Measurements from ENCODE around the gene SLC24A2.

The SLC24A2 gene

GRCh38 chr9:19759066-19759465 lies 29.8 kb downstream of the SLC24A2 start:
- DNase-seq (ENCODE audit: extremely low read depth in 1 of 2, low read depth in 1 of 2): no peak

GRCh38 chr9:19757745-19758144 lies 31.1 kb downstream of the SLC24A2 start:
- DNase-seq (ENCODE audit: extremely low read depth in 1 of 2, low read depth in 1 of 2): no peak

GRCh38 chr9:19754921-19755320 lies 33.9 kb downstream of the SLC24A2 start:
- no peak for DNase-seq (ENCODE audit: extremely low read depth in 1 of 2, low read depth in 1 of 2)

GRCh38 chr9:19748278-19749126 lies 40.3 kb downstream of the SLC24A2 start:
- DNase-seq (ENCODE audit: extremely low read depth in 1 of 2, low read depth in 1 of 2): no peak

- DNase-seq (ENCODE audit: extremely low read depth in 1 of 2, low read depth in 1 of 2): no peak
Observed at GRCh38 chr9:19746223-19746622, 42.6 kb downstream of the SLC24A2 start.

- no peak for DNase-seq (ENCODE audit: extremely low read depth in 1 of 2, low read depth in 1 of 2)
Observed at GRCh38 chr9:19741178-19741577, 47.7 kb downstream of the SLC24A2 start.
